PFSK-1 (cell line): ENCODE data around the gene TDO2.

ENCODE experiments used
- FOXP2 ChIP-seq: optimal IDR thresholded peaks from 2 replicates; pipeline ENCODE3; 2011; ENCODE audit warnings: borderline replicate concordance, control low read depth, inconsistent platforms; ENCODE audit not compliant: insufficient read depth; ENCODE audit errors: extremely low read length, extremely low read depth
- POLR2AphosphoS5 ChIP-seq: IDR thresholded peaks from 2 replicates; pipeline ENCODE4 v1.6.1; 2012; ENCODE audit warnings: low read depth, mild to moderate bottlenecking, control low read depth, low read length, moderate library complexity
- SIN3A ChIP-seq: IDR thresholded peaks from 2 replicates; pipeline ENCODE4 v1.6.1; 2012; ENCODE audit warnings: mild to moderate bottlenecking, low read length, moderate library complexity, borderline replicate concordance; ENCODE audit not compliant: insufficient read depth
- TAF1 ChIP-seq: IDR thresholded peaks from 2 replicates; pipeline ENCODE4 v1.6.1; 2012; ENCODE audit warnings: low read length, control low read depth, borderline replicate concordance; ENCODE audit not compliant: insufficient read depth
- TF ChIP-seq, protein P1 (sequence below), 2 experiments: IDR thresholded peaks; 2 replicates each; pipeline versions ENCODE4 v1.6.1 to v1.8.0; 2011 to 2012; ENCODE audit warnings: low read depth in 2 of 2, low read length in 2 of 2, control low read depth in 1 of 2, inconsistent platforms in 1 of 2, mild to moderate bottlenecking in 1 of 2, moderate library complexity in 1 of 2; ENCODE audit not compliant: insufficient read depth in 1 of 2

The TDO2 gene

DNA sequence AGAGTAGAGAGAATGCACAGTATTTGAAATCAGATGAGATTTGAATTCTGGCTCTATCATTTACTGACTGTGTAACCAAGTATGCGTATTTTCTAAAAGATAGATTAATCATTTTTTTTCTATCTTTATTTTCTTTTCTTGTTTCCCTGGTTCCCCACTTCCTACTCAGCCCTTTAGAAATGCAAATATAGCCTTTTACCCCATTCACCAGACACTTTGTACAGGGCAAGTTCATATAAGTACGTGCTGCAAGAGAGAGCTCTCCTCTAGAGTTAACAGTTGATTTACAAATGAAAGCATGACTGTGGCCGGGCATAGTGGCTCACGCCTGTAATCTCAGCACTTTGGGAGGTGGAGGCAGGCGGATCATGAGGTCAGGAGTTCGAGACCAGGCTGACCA lies 17.8 kb upstream of the TDO2 start:
- TF ChIP-seq POLR2AphosphoS5 (no peak), FOXP2 (no peak), TAF1 (no peak), SIN3A (no peak)
- TF ChIP-seq, protein P1, sequence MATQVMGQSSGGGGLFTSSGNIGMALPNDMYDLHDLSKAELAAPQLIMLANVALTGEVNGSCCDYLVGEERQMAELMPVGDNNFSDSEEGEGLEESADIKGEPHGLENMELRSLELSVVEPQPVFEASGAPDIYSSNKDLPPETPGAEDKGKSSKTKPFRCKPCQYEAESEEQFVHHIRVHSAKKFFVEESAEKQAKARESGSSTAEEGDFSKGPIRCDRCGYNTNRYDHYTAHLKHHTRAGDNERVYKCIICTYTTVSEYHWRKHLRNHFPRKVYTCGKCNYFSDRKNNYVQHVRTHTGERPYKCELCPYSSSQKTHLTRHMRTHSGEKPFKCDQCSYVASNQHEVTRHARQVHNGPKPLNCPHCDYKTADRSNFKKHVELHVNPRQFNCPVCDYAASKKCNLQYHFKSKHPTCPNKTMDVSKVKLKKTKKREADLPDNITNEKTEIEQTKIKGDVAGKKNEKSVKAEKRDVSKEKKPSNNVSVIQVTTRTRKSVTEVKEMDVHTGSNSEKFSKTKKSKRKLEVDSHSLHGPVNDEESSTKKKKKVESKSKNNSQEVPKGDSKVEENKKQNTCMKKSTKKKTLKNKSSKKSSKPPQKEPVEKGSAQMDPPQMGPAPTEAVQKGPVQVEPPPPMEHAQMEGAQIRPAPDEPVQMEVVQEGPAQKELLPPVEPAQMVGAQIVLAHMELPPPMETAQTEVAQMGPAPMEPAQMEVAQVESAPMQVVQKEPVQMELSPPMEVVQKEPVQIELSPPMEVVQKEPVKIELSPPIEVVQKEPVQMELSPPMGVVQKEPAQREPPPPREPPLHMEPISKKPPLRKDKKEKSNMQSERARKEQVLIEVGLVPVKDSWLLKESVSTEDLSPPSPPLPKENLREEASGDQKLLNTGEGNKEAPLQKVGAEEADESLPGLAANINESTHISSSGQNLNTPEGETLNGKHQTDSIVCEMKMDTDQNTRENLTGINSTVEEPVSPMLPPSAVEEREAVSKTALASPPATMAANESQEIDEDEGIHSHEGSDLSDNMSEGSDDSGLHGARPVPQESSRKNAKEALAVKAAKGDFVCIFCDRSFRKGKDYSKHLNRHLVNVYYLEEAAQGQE (IDR thresholded peaks at IDR 0.05; ENCODE audit: insufficient read depth in 1 of 2, low read depth in 2 of 2, low read length in 2 of 2): no peak

DNA sequence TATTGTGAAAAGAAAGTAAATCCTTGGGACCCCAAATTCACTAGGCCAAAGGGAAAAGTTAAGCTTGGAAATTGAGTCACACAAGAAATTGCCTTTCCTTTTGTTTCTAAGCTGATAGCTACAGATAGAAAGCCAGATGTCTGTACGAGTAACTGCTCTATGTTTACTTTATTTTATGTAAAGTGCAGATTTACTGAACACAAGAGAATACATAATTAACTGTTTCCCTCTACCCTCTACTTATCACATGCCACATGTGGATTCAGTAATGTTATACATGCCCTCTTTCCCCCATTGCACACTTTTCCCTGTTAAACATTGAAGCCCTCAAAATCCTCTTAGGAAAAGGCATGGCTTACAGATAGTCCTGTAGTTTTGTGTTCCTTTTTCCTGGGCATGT lies 16.5 kb upstream of the TDO2 start:
- TF ChIP-seq, protein P1 (IDR thresholded peaks at IDR 0.05; ENCODE audit: insufficient read depth in 1 of 2, low read depth in 2 of 2, low read length in 2 of 2): no peak
- no peak for TF ChIP-seq TAF1
- no peak for TF ChIP-seq POLR2AphosphoS5
- no peak for TF ChIP-seq FOXP2
- TF ChIP-seq SIN3A: no peak

DNA sequence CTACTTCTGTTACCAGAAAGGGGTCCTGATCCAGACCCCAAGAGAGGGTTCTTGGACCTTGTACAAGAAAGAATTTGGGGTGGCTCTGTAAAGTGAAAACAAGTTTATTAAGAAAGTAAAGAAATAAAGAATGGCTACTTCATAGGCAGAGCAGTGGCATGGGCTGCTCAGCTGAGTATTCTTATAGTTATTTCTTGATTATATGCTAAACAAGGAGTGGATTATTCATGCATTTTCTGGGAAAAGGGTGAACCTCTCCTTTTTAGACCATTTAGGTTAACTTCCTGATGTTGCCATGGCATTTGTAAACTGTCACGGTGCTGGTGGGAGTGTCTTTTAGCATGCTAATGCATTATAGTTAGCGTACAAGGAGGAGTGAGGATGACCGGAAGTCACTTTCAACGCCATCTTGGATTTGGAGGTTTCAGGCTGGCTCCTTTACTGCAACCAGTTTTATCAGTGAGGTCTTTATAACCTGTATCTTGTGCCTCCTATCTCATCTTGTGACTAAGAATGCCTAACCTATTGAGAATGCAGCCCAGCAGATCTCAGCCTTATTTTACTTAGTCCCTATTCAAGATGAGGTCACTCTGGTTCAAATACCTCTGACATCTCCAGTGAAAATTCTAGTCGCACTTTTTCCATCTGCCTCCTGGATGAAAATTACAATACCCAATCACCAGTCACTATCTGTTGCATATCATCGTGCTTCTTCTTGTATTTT lies 15.5 kb upstream of the TDO2 start:
- TF ChIP-seq POLR2AphosphoS5: no peak
- no peak for TF ChIP-seq TAF1
- TF ChIP-seq FOXP2: no peak
- TF ChIP-seq, protein P1 (IDR thresholded peaks at IDR 0.05; ENCODE audit: insufficient read depth in 1 of 2, low read depth in 2 of 2, low read length in 2 of 2): no peak
- no peak for TF ChIP-seq SIN3A

DNA sequence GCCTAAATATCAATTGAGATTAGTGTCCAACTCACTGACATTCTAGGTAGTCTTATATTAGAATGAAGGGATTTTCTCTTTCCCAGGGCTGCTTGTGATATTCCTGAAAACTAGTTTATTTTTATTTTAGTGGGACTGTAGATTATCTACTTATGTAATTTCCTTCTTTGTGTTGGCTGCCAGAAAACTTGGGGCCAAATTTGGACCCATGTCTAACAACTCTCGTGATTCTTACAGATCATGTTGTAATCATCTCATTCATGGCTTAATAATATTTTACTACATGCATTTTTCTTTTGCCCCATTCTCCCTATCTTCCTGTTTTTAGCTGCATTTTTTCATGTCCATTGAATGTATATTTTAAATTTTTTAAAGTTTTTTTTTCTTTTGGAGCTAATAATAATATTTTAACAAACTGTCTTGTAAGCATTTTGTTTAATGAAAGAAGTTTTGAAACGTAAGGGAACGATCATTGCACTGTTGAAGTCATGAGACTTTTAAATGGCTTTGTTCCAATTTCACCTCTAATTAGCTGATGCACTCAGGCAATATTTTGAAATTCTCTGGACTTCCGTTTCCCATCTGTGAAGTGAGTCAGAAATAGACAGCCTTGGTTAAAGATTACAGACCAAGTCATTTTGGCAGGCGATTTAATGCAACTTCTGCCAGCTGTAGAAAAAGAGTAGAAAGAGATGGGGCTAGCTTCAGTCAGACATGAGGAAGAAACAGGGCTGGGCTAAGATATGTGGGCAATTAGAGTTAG lies 14.3 kb upstream of the TDO2 start:
- no peak; the same call in 1 of the 2 replicates for TF ChIP-seq SIN3A
- no peak for TF ChIP-seq POLR2AphosphoS5
- TF ChIP-seq FOXP2: no peak
- TF ChIP-seq, protein P1 (IDR thresholded peaks at IDR 0.05; ENCODE audit: insufficient read depth in 1 of 2, low read depth in 2 of 2, low read length in 2 of 2): no peak
